Colon (tissue), 2 donors: ENCODE results near the gene SEPSECS.

Experiments used
- FAIRE-seq: peaks from 2 replicates; lab custom pipeline; 2012; peaks lifted over from hg19 to GRCh38; lab: Jason Lieb, UNC
- donor health status: control.
- donor health status: control.

The SEPSECS gene

DNA sequence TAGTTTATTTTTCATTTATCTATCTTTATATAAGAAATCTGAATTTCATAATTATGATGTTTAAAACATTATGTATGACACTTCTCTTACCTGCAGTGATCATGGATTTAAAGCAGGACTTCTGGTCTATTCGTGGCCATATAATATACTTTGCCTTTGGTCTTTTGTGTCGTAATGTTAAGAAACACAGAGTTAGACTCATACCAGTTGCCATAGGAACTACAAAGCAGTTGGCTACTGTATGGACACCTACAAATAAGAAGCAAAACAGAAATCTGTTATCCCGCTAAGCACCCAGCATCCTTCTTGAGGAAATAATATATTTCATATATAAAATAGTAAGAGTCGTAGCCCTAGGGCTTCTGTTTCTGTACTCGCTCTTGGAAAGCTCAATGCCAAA is 4.3 kb downstream of the SEPSECS start:
- FAIRE-seq = no peak

DNA sequence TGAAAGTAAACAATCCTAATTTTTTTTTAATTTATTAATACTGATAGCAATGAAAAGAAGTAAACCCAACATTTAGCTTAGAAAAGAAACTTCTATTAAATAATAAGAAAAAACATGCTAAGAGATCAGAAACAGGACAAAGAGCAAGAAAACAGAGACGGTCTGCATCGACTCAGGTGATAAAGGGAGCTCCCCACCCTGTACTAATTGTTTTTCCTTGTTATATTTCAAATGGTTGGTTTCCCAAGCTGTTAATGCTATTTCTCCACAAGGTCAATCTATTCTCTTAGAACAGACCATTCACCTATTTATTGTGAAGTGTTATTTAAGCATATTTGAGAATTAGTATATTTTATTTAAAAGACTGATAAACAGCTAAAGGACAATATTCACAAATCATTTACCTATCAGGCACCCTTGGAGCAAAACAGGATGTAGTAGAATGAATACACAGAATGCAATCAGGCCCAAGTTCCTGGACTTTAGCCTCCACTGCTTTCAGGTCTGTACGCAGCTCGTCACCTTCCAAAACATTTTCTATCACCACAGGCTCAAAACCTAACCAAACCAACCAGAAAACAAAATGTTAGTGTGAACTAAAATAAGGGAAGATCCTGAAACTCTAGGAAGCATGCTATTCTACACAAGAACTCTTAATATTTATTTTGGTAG is 5.5 kb downstream of the SEPSECS start:
- peak; percentile 21 for FAIRE-seq

DNA sequence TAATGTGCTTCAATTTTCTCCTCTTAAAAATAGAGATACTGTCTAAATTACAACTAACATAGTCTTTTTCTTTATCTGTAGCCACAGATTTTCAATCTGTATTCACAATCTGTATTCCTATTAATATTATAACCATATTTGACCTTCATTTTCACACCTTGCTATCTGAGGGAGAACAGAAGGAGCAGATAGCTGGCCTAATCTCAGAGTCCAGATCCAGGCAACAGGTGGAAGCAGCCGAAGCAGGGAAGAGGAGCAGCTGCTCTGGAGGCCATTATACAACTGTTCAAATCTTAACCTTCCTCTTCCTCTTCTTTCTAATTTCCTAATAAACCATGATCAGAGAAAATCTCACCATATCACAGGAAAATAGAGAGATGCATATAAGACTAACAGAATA is 14.2 kb downstream of the SEPSECS start:
- FAIRE-seq = no peak

DNA sequence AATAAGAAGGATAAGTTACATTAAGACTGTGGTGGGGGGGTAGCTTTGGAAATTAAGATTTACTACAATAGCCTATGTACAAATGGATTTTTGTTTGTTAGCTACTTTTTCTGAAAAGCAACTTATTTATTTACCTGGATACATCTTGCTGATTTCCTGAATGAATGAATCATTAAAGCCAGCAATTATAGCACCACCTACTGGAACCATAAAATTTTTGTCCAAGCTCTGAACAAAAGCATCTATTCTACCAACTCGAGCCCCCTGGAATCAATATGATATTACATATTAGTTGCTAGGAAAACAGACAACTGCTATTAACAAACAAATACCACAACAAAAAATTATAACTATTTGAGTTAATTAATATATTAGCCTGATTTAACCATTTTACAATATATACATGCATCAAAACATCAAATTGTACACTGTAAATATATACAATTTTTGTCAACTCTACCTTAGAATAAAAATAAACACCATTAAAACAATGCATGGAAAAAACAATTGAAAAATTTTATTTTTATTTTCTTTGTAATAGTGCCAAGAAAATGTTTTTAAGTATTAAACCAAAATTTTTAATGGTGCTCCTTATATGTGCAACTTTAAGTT is 15.3 kb downstream of the SEPSECS start:
- no peak for FAIRE-seq

DNA sequence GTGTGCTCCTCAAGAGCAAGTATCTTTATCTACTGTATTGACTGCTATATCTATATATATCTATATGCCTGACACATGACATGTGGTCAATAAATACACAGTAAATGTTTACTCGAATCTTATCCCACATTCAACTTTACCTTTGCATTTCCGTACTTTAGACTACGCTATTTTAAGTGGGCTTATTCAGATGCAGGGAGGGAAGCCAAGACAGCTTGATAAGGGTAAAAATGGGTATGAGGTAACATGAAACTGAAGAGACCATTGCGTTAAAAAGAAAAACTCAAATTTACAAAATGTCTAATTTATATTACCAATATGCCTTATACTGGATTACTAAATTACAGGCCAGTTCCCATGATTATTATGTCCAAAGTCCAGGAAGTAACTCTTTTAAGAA is 17.8 kb downstream of the SEPSECS start:
- no peak for FAIRE-seq

DNA sequence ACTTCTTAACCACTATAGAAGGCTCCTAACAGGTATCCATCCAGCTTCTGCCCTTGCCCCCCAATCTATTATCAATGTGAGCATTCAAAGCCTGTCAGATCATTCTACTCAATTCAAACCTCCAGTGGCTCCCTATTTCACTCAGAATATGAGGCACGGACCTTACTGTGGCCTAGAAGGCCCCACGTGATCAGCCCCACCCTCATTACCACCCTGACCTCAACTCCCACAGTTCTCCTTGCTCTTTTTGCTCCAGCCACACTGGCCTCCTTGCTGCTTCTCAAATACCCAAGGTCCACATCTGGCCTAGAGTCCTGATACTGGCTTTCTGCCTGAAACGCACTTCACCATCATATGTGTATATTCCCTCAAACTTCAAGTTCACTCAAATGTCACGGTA is 18.7 kb downstream of the SEPSECS start:
- FAIRE-seq = no peak

DNA sequence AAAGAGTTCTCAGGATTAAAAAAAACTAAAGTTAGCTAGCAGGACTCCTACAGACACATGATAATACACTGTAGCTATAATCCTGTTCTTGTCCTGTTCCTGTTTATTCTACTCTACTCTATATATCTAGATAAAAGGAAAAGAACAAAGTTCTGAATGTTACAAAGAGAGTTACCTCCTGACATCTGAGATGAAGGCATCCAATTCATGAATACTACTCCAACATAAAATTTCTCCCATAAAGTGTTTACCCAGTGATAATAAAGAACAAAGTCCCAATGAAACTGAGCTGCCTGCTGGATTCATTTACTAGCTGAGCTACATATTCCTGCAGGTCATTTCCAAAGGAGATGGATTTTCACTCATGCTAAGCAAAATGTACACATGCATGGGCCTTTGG is 27.1 kb downstream of the SEPSECS start:
- no peak for FAIRE-seq

DNA sequence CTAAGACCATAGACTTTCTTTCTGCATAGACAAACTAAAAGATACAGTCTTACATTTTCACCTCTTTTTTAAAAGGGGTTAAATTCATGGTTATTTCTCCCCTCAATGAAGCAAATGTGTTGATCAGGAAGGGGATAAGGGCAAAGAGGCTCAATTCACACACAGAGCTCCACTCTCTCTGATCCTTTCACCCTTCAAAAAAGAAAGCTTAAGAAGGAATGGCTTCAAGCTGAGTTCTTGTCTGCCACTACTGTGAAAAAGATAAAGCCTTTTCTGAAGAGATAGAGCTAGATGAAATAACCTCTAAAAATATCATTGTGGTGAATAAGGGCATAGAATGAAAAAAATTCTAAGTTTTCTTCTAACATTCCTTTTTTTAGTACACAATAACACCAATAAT is 28.3 kb downstream of the SEPSECS start:
- FAIRE-seq = no peak

DNA sequence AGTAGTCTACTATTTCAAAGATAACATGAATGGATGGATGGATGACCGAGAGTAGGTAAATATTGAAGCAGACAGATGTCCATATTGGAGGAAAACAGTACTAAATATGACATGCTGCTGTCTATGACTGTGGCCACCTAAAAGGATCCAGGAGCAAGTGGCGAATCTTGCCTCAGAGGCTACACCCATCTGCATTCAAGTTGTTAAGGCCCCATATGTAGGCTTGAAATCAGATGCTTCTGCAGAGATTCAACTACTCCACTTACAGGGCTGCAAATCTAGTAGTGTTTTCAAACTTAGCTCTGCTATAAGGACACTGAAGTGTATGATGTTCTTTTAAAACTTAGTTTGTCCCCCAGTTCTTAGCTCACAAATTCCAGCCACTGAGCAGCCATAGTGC is 28.9 kb downstream of the SEPSECS start:
- no peak for FAIRE-seq

DNA sequence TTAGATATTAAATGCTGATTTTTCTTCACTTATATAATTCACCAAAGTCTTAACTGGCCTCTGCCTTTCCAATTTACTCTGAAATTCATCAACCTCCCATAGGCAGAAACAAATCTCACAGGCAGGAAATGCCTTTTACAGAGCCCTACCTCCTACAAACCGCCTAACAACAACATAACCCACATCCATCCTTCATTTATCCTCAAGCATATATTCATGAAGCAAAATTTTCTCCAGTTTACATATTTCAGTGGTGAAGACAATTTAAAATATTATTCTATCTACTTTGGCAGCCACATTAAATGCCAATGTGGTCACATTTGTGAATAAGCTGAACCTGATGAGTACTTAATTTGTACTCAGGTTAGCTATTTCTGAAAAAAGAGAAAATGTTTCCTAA is 30.3 kb downstream of the SEPSECS start:
- FAIRE-seq = no peak

DNA sequence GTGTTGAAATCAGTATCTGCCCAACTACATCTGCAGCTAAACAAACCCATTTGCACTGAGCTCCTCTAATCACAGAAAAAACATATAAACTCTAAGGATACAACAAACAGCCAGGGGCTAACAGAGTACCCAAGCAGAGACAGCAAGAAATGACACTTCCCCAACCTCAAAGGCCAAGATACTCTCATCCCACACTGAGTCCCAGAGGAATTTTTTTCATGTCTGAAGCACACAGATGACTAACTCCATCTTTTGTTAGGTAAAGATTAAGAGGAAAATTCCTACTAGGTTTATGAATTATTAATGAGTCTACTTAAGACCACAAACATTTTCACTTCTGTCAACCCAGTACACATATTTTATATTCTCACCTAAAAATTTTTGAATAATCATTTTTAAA is 31.6 kb downstream of the SEPSECS start:
- no peak for FAIRE-seq

DNA sequence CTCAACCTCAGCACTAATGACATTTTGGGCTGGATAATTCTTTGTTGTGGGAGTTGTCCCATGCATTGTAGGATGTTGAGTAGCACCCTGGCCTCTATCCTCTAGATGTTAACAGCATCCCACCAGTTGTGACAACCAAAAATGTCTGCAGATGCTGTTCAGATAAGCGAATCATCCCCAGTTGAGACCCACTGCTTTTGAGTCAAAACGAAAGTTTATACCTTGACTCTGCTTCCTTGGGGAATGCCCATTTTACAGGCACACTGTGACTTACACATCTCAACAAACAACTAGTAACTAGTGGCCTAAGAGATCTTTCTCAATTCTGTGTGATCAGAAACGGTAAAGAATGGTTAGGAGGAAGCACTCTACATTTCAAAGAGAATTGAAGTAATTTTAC is 37.0 kb downstream of the SEPSECS start:
- no peak for FAIRE-seq

DNA sequence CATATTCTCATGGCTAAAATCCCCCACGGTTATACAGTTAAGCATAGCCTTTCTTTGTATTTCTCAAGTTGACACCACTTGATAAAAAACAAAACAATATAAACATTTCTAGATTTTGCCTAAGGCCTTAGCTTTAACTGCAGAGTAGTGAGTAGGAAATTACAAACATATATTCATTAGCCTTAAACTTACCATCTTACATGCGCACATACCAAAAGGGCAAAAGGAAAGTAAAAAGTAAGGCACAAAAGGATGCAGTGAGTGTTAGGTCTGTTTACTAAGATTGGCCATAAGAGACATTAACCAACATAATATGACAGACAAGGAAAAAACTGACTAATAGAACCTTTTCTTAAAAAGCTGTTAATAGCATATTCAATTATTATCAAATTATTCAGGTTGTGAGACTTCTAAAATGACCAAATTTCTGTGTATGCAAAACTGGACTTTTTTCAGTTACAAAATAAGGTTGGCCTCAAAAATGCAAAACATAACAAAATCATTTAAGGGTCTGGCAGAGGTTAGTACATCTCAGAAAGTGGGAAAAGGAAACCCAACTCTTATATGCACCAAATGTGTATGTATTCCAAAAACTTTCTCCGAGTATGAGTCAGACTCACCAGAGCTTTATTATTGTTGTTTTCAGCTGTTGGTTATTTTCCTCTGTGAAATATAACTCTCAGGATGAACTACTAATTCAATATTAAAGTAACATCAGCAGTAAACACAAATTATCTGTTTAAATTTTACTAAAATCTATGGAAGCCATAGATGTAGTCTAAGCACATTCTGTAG is 39.9 kb downstream of the SEPSECS start:
- no peak for FAIRE-seq

DNA sequence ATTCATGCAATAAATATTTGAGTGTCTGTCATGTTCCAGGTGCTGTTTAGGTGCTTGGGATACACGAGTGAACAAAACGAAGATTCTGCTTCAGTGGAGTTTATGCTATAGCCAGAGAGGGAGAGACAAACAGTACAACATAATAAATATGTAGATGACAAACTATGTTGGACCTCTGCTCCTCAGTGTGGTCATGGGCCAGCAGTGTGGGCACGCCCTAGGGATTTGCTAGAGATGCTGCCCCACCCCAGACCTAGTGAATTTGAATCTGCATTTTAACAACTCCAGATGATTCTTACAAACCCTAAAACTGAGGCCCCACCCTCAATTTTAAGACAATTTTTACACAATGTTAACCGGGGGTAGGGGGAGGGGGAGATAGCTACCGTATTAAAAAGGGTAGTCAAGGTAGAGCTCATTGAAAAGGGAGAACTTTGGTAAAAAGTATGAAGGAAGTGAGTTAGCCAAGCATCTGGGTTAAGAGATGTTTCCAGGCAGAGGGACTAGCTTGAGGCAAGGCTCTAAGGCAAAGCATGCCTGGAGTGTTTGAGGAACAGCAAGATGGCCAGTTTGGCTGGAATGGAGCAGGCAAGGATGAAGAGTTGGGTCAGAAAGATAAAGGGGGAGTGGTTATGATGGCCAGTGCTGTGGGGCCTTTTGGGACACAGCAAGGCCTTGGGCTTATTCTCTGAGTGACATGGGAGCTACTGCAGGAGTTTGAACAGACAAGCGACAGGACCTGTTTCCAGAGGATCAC is 42.4 kb downstream of the SEPSECS start:
- no peak for FAIRE-seq

DNA sequence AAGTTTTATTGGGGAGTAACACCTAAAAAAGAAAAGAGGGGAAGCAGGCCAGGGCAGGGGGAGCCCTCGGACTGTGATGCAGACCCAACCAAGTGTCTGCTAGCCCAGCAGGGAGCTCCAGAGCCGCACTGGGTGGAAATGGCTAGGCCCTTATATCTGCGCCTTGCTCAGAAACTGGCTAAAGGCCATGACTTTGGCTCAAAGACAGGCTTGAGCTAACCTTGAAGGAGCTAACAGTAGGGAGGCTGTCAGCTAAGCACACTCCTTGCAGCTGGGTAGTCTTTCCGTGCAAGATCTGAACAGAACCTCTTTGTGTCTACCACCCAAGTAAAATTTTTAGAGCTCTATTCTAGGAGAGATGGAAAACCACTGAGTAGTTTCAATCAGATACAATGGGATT is 43.0 kb downstream of the SEPSECS start:
- FAIRE-seq = no peak

DNA sequence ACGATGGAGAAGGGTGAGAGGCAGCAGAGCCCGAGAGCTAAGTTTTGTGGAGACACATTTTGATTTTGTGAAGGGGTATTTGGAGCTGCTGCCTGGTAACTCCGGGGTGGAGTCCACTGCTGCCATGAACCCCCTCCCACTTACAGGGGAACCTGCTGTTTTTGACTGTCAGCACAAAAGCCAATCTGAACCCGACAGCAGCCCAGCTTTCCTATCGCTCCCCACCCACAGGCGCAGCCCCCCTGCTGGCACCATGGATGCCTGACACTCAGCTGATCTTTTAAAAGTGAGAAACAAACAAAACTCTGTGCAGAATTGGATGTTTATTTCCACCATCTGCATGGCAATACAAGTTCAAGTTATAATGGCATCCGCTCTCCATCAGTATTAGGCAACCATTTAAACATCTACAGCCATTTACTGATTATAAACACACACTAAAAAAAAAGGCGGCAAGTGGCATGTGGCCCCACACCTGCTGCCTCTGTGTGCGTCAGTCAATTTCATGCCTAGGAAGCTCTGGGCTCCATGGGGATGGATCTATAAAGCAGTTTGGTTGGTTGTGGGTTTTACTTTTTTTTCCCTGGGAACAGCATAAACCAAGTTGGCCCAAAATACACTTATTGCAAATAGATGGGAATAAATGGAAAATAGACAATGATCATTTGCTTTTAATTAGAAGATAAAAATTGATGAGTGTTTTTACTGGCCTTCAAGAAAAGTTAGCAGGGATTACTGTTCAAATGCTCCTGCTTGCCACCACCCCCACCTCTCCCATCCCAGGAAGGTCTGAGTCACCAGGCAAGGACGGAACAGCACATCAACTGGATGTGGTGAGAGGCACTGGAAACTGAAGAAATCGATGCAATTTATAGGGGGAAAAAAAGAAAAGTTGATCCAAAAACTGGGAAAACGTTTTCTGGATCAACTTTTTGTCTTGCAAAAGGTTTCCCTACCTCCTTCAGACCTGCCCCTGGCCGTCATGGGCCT is 46.0 kb downstream of the SEPSECS start:
- no peak for FAIRE-seq

DNA sequence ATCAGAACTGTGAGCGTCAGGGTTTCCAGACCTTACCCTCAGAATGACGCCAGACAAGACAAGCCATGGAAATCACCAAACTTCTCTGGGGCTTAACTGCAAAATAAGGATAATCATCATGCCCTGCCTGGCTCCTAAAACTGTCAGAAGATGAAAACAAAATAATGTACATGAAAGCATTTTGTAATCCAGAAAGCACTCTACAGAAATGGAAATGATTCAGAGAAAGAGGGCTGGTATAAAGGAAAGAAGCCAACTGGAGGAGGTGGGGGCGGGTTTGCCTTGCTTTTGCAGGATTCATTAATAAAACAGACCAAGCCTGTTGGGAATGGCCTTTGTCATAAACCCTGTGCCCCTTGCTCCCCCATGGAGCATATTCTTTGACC is 47.3 kb downstream of the SEPSECS start:
- no peak for FAIRE-seq

DNA sequence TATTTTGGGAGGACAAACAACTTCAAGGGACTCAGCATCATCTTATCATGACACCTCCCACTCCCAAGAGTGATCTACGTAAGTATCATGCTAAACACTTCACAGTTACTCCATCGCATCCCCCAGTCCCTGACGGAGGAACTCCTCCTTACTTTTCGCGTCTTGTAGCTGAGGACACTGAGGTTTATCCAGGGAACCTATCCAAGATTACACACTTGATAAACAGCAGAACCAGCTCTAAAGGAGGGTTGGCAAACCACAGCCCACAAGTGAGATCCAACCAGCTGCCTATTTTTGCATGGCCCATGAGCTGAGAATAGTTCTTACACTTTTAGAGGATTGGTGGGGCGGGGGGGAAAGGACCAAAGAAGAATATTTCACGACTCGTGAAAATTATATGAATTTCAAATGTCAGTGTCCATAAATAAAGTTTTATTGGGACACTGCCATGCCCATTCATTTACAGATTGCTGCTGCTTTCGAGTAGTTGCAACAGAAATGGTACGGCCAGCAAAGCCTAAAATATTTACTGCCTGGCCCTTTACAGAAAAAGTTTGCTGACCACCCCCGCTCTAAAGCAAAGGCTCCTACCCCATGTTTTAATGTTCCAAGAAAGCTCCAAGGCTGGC is 47.8 kb downstream of the SEPSECS start:
- FAIRE-seq = no peak

DNA sequence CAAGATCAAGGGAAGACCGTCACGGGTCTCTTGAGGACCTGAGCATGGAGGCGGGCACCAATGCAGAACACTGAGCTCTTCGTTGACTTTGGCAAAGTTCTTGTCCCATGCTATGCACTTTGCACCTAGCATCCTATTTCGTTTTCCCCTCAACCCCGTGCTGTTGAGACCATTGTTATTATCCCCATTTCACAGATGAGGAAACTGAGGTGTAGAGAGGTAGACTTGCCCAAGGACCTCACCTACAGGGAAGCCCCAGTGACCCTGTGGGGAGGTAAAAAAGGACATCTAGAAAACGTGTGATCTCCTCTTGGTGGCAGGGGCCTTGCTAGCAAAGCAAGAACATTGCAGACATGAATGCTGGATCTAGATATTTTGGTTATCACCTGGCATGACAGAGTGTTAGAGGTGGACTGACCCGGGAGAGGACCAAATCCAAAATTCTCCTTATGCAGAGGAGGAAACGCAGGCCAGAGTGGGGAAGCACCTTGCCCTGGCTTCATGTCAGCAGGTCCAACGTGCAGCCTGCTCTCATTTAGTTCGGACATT is 48.5 kb downstream of the SEPSECS start:
- no peak for FAIRE-seq

DNA sequence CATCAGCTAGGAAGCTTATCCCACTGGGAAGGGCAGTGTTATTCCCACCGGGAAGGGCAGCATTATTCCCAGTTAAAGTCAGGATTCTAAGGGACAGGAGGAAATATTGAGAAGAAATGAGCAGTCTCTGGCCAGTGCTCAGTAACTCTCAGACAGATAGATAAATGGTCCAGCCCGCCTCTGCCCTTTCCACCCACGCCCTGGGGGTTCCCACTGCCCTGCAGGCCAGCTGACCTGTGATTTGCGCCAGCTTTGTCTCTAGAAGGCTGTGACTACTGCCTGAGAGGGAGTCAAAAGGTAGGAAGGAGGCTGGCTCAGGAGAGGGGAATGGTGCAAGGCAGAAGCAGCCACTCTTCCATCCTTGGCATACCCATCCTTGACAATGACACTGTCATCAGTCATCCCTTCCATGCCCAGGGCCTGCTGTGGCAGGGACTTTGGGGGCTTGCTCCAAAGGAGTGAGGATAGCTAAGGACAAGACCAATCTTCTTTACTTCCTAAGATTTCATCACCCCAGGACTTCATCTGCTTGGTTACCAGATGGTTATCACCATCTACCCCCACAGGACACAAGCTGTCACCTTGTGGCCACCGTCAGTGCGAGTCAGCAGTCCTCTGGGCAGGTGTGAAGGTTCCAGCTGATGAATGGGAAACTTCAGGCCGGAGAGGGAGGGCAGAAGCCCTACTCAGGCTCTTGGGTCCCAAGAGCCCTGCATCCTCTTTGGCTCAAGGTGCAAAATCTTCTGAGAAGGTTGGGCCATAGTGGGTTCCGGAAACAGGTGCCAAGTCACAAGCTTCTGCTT is 49.5 kb downstream of the SEPSECS start:
- no peak for FAIRE-seq
